ENCODE measurements around the gene NDUFB4.

Gene NDUFB4

GRCh38 chr3:120596116-120596852 lies at the start of gene NDUFB4:
TSS of gene NDUFB4 (plus strand) at chr3:120596336. CDS start at chr3:120596360, 24 bp downstream.
- Histone ChIP-seq H3K9ac (ENCODE audit: insufficient read length, low read depth) (peak within 1 kb of the TSS; percentile 99), H3K4me3 (ENCODE audit: insufficient read length, low read depth) (peak within 1 kb of the TSS; percentile 94), H3K27me3 (ENCODE audit: insufficient read depth, insufficient read length) (no peaks in the 10 kb centered on the region), H3K4me1 (ENCODE audit: insufficient read depth, insufficient read length) (no peaks in the 10 kb centered on the region), H3K36me3 (ENCODE audit: insufficient read depth, insufficient read length, low read length) (peaks cover 31% of the 10 kb centered on the region), H3K9me3 (ENCODE audit: insufficient read depth, low read length) (no peaks in the 10 kb centered on the region)
- TF ChIP-seq ZNF274 (IDR thresholded peaks at IDR 0.05; ENCODE audit: low read depth, low read length) (no peak), YY1 (IDR thresholded peaks at IDR 0.05; ENCODE audit: insufficient read depth, insufficient read length) (no peak), SUZ12 (IDR thresholded peaks at IDR 0.05; ENCODE audit: extremely low read depth, insufficient read depth, insufficient read length) (no peak)
- peak; percentile 97 for DNase-seq (ENCODE audit: low read depth, low spot score)

GRCh38 chr3:120550546-120550945 lies 45.6 kb upstream of the NDUFB4 start:
- no peak for TF ChIP-seq ZNF274 (IDR thresholded peaks at IDR 0.05; ENCODE audit: low read depth, low read length)
- no peaks in the 10 kb centered on the region for H3K27me3 ChIP-seq (ENCODE audit: insufficient read depth, insufficient read length)
- H3K4me1 ChIP-seq (ENCODE audit: insufficient read depth, insufficient read length), result no peaks in the 10 kb centered on the region
- H3K9ac ChIP-seq (ENCODE audit: insufficient read length, low read depth), result no peak overlapping the region
- H3K36me3 ChIP-seq (ENCODE audit: insufficient read depth, insufficient read length, low read length), result no peaks in the 10 kb centered on the region
- H3K4me3 ChIP-seq (ENCODE audit: insufficient read length, low read depth), result no peak overlapping the region
- no peaks in the 10 kb centered on the region for H3K9me3 ChIP-seq (ENCODE audit: insufficient read depth, low read length)
- DNase-seq (ENCODE audit: low read depth, low spot score), result no peak

- Histone ChIP-seq H3K9me3 (ENCODE audit: insufficient read depth, low read length) (no peaks in the 10 kb centered on the region), H3K4me3 (ENCODE audit: insufficient read length, low read depth) (no peak overlapping the region), H3K4me1 (ENCODE audit: insufficient read depth, insufficient read length) (no peaks in the 10 kb centered on the region), H3K27me3 (ENCODE audit: insufficient read depth, insufficient read length) (peaks cover 7% of the 10 kb centered on the region), H3K36me3 (ENCODE audit: insufficient read depth, insufficient read length, low read length) (no peaks in the 10 kb centered on the region), H3K9ac (ENCODE audit: insufficient read length, low read depth) (no peak overlapping the region)
- no peak for DNase-seq (ENCODE audit: low read depth, low spot score)
- TF ChIP-seq SUZ12 (IDR thresholded peaks at IDR 0.05; ENCODE audit: extremely low read depth, insufficient read depth, insufficient read length) (no peak), ZNF274 (IDR thresholded peaks at IDR 0.05; ENCODE audit: low read depth, low read length) (no peak), YY1 (IDR thresholded peaks at IDR 0.05; ENCODE audit: insufficient read depth, insufficient read length) (no peak)
Observed at GRCh38 chr3:120552184-120553172, 43.7 kb upstream of the NDUFB4 start.

GRCh38 chr3:120554812-120555606 lies 41.1 kb upstream of the NDUFB4 start:
- no peaks in the 10 kb centered on the region for H3K36me3 ChIP-seq (ENCODE audit: insufficient read depth, insufficient read length, low read length)
- no peak overlapping the region for H3K9ac ChIP-seq (ENCODE audit: insufficient read length, low read depth)
- DNase-seq (ENCODE audit: low read depth, low spot score), result no peak
- H3K9me3 ChIP-seq (ENCODE audit: insufficient read depth, low read length), result no peaks in the 10 kb centered on the region
- TF ChIP-seq YY1 (IDR thresholded peaks at IDR 0.05; ENCODE audit: insufficient read depth, insufficient read length) (no peak), ZNF274 (IDR thresholded peaks at IDR 0.05; ENCODE audit: low read depth, low read length) (no peak), SUZ12 (IDR thresholded peaks at IDR 0.05; ENCODE audit: extremely low read depth, insufficient read depth, insufficient read length) (no peak)
- no peak overlapping the region for H3K4me3 ChIP-seq (ENCODE audit: insufficient read length, low read depth)
- peaks cover 19% of the 10 kb centered on the region for H3K27me3 ChIP-seq (ENCODE audit: insufficient read depth, insufficient read length)
- no peaks in the 10 kb centered on the region for H3K4me1 ChIP-seq (ENCODE audit: insufficient read depth, insufficient read length)

DNA sequence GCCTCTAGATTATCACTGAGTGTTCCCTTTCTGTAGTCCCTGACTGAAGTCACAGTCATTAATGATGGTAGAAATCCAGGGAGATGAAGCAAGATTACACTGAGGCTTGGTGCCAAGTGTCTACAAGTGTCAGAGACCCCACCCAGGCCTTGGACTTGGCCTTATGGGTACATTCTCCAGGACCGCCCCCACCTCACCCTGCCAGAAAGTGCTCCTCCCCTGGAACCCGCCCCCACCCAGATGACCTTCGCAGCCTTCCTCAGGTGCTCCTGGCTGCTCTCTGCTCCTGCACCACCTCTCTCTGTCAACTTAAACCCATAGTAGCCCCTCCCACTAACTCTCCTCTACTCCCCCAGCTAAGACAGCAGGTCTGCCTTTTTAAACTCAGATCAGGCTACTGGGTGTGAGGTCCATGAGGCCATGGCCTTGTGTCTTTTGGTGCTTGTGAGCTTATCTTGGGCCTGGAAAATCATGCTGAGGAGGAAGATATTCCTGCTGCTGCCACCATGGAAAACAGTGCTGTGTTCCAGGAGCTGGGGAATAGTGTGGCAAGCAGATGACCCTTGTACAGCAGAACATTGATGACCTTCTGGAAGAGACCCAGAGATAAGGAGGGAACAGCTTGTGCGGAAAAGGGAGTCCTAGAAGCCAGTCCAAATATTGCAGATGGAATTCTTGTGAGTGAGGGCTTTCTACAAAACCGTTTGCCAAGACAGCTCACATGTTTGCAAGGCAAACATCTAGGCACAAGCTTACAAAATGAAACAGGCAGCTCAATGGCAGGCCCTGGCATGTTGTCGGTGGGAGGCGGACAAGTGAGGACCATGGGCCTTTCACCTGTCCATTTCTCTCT lies 40.3 kb upstream of the NDUFB4 start:
- Histone ChIP-seq H3K4me3 (ENCODE audit: insufficient read length, low read depth) (no peak overlapping the region), H3K9ac (ENCODE audit: insufficient read length, low read depth) (no peak overlapping the region), H3K9me3 (ENCODE audit: insufficient read depth, low read length) (no peaks in the 10 kb centered on the region), H3K4me1 (ENCODE audit: insufficient read depth, insufficient read length) (no peaks in the 10 kb centered on the region), H3K36me3 (ENCODE audit: insufficient read depth, insufficient read length, low read length) (no peaks in the 10 kb centered on the region), H3K27me3 (ENCODE audit: insufficient read depth, insufficient read length) (peaks cover 19% of the 10 kb centered on the region)
- no peak for DNase-seq (ENCODE audit: low read depth, low spot score)
- no peak for TF ChIP-seq YY1 (IDR thresholded peaks at IDR 0.05; ENCODE audit: insufficient read depth, insufficient read length)
- TF ChIP-seq SUZ12 (IDR thresholded peaks at IDR 0.05; ENCODE audit: extremely low read depth, insufficient read depth, insufficient read length), result no peak
- TF ChIP-seq ZNF274 (IDR thresholded peaks at IDR 0.05; ENCODE audit: low read depth, low read length), result no peak

DNA sequence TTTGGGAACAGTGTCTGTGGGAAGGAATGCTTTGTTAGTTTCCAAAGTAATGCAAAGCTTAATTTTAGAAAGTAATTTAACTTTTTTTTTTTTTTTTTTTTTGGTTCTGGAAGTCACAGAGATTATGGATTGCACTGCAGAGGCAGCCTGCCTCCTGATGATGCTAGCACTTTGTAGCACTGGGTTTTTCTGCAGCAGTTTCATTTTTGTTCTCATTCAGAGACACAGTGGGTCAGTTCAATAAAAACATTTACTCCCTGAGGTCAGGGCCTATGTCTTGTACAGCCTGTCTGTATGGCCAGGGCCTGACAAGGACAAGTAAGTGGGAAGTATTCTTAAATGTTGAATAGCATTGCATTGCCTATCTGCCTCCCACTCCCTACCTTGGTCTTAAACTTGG lies 39.0 kb upstream of the NDUFB4 start:
- no peaks in the 10 kb centered on the region for H3K9me3 ChIP-seq (ENCODE audit: insufficient read depth, low read length)
- no peak overlapping the region for H3K4me3 ChIP-seq (ENCODE audit: insufficient read length, low read depth)
- no peak overlapping the region for H3K9ac ChIP-seq (ENCODE audit: insufficient read length, low read depth)
- no peaks in the 10 kb centered on the region for H3K4me1 ChIP-seq (ENCODE audit: insufficient read depth, insufficient read length)
- no peak for DNase-seq (ENCODE audit: low read depth, low spot score)
- H3K36me3 ChIP-seq (ENCODE audit: insufficient read depth, insufficient read length, low read length), result no peaks in the 10 kb centered on the region
- H3K27me3 ChIP-seq (ENCODE audit: insufficient read depth, insufficient read length), result peaks cover 19% of the 10 kb centered on the region
- no peak for TF ChIP-seq ZNF274 (IDR thresholded peaks at IDR 0.05; ENCODE audit: low read depth, low read length)
- TF ChIP-seq YY1 (IDR thresholded peaks at IDR 0.05; ENCODE audit: insufficient read depth, insufficient read length), result no peak
- TF ChIP-seq SUZ12 (IDR thresholded peaks at IDR 0.05; ENCODE audit: extremely low read depth, insufficient read depth, insufficient read length), result no peak
